Measurements from ENCODE around the gene C2orf68. TPM values are rescaled to one million over a fixed set of nuclear protein-coding genes. Genes with fewer than 3 reads are reported as not detected.
"Not testable (repeated sequence)": the region's sequence is repeated elsewhere in the genome, so short reads cannot be mapped to it uniquely, and the experiment has no call there.

The C2orf68 gene
- polyA plus RNA-seq, 1 donor (not counting 4 experiments of a cell fraction or from before 2014, with no cell fraction given) = 13.6 TPM

- H3K9me3 ChIP-seq (ENCODE audit: control insufficient read depth, low read depth, low read length) = no peaks in the 10 kb centered on the region
- TF ChIP-seq CTCF (optimal IDR thresholded peaks at IDR 0.05 in 1 of 3, IDR thresholded peaks at IDR 0.05 in 1 of 3, conservative IDR thresholded peaks at IDR 0.05 in 1 of 3; ENCODE audit: extremely low read depth in 1 of 3, insufficient read depth in 2 of 3, low read length in 3 of 3) = no peak
- TF ChIP-seq EZH2 (IDR thresholded peaks at IDR 0.05; ENCODE audit: low read length) = no peak
- H3K27me3 ChIP-seq (ENCODE audit: control insufficient read depth, extremely low read depth, insufficient read depth, low read length) = no peaks in the 10 kb centered on the region
- H3K4me1 ChIP-seq (ENCODE audit: control insufficient read depth, extremely low read depth, insufficient read depth, low read length) = peaks cover 24% of the 10 kb centered on the region
- H3K27ac ChIP-seq (ENCODE audit: control insufficient read depth, insufficient read depth, low read length) = peak overlapping the region; percentile 91
- FAIRE-seq (no peak), DNase-seq (ENCODE audit: low read depth, low spot score) (no peak)
- peaks cover 7 to 22% of the 10 kb centered on the region in 2 experiments for H3K36me3 ChIP-seq (ENCODE audit: control insufficient read depth in 2 of 2, extremely low read depth in 1 of 2, insufficient read depth in 2 of 2, low read length in 2 of 2)
- no peaks in the 10 kb centered on the region for H3K9me1 ChIP-seq (ENCODE audit: control insufficient read depth, extremely low read depth, insufficient read depth, low read length)
- H4K20me1 ChIP-seq (ENCODE audit: control insufficient read depth, extremely low read depth, insufficient read depth, low read length) = no peaks in the 10 kb centered on the region
- peak overlapping the region; percentile 89 for H3K9ac ChIP-seq (ENCODE audit: control insufficient read depth, extremely low read depth, insufficient read depth, low read length)
- H2AFZ ChIP-seq (ENCODE audit: control insufficient read depth, low read length) = peak overlapping the region; percentile 93
- H3K4me2 ChIP-seq (ENCODE audit: control insufficient read depth, extremely low read depth, insufficient read depth, low read depth, low read length) = peak overlapping the region; percentile 94
- dilution Hi-C loops (cut with MboI; ENCODE audit: extremely low pct_ligation_motif_present, low sequenced_read_pairs) = no loop called here
- peak overlapping the region; percentile 85 to 98 (median 87) for H3K4me3 ChIP-seq (ENCODE audit: control insufficient read depth in 2 of 3, extremely low read depth in 1 of 3, insufficient read depth in 2 of 3, low read depth in 1 of 3, low read length in 3 of 3)
- peaks cover 19% of the 10 kb centered on the region for H3K79me2 ChIP-seq (ENCODE audit: control insufficient read depth, insufficient read depth, low read length)
Observed at GRCh38 chr2:85594715-85595300, 17.1 kb downstream of the C2orf68 start.

DNA sequence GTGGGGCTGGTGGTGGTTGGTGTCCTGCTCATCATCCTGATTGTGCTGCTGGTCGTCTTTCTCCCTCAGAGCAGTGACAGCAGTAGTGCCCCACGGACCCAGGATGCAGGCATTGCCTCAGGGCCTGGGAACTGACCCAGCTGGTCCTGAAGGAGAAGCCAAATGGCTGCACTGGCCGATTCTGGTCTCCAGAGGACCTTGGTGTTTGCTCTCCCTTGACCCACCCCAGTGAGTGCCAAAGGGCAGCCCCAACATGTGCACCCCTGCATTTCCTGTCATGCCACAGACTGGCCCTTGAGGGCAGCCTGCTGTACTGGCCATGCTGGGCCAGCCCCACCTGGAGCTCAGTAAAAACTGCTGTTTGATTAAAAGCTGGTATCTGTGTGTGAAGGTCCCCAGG lies 18.8 kb downstream of the C2orf68 start:
- no peak overlapping the region for H3K27ac ChIP-seq (ENCODE audit: control insufficient read depth, insufficient read depth, low read length)
- dilution Hi-C loops (cut with MboI; ENCODE audit: extremely low pct_ligation_motif_present, low sequenced_read_pairs) = no loop called here

DNA sequence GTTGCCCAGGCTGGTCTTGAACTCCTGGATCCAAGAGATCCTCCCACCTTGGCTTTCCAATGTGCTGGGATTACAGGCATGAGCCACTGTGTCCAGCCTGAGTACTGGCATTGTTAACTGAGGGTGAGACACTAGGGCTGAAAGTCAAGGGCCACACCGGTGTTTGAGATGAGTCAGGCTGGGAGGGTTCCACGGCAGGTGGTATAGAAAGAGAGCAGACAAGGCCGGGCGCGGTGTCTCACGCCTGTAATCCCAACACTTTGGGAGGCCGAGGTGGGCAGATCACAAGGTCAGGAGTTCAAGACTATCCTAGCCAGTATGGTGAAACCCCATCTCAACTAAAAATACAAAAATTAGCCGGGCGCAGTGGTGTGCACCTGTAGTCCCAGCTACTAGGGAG lies 19.6 kb downstream of the C2orf68 start:
- H3K9ac ChIP-seq (ENCODE audit: control insufficient read depth, extremely low read depth, insufficient read depth, low read length); H3K36me3 ChIP-seq (ENCODE audit: control insufficient read depth in 2 of 2, extremely low read depth in 1 of 2, insufficient read depth in 2 of 2, low read length in 2 of 2); H2AFZ ChIP-seq (ENCODE audit: control insufficient read depth, low read length); H3K27me3 ChIP-seq (ENCODE audit: control insufficient read depth, extremely low read depth, insufficient read depth, low read length); H3K27ac ChIP-seq (ENCODE audit: control insufficient read depth, insufficient read depth, low read length); FAIRE-seq; H3K9me1 ChIP-seq (ENCODE audit: control insufficient read depth, extremely low read depth, insufficient read depth, low read length); H3K4me2 ChIP-seq (ENCODE audit: control insufficient read depth, extremely low read depth, insufficient read depth, low read depth, low read length); H4K20me1 ChIP-seq (ENCODE audit: control insufficient read depth, extremely low read depth, insufficient read depth, low read length); dilution Hi-C loops (cut with MboI; ENCODE audit: extremely low pct_ligation_motif_present, low sequenced_read_pairs); H3K9me3 ChIP-seq (ENCODE audit: control insufficient read depth, low read depth, low read length); DNase-seq (ENCODE audit: low read depth, low spot score); H3K4me3 ChIP-seq (ENCODE audit: control insufficient read depth in 2 of 3, extremely low read depth in 1 of 3, insufficient read depth in 2 of 3, low read depth in 1 of 3, low read length in 3 of 3): not testable (repeated sequence)
- H3K79me2 ChIP-seq (ENCODE audit: control insufficient read depth, insufficient read depth, low read length) = peaks cover 17% of the 10 kb centered on the region
- peaks cover 24% of the 10 kb centered on the region for H3K4me1 ChIP-seq (ENCODE audit: control insufficient read depth, extremely low read depth, insufficient read depth, low read length)

More for the DNA sequence above, 18.8 kb downstream of the C2orf68 start:
- H3K36me3 ChIP-seq (ENCODE audit: control insufficient read depth in 2 of 2, extremely low read depth in 1 of 2, insufficient read depth in 2 of 2, low read length in 2 of 2) = peaks cover 7 to 11% of the 10 kb centered on the region in 2 experiments
- no peaks in the 10 kb centered on the region for H3K27me3 ChIP-seq (ENCODE audit: control insufficient read depth, extremely low read depth, insufficient read depth, low read length)
- no peaks in the 10 kb centered on the region for H3K9me1 ChIP-seq (ENCODE audit: control insufficient read depth, extremely low read depth, insufficient read depth, low read length)
- peaks cover 24% of the 10 kb centered on the region for H3K4me1 ChIP-seq (ENCODE audit: control insufficient read depth, extremely low read depth, insufficient read depth, low read length)
- H3K9me3 ChIP-seq (ENCODE audit: control insufficient read depth, low read depth, low read length) = no peaks in the 10 kb centered on the region
- DNase-seq (ENCODE audit: low read depth, low spot score) (no peak), FAIRE-seq (no peak)
- no peak for TF ChIP-seq EZH2 (IDR thresholded peaks at IDR 0.05; ENCODE audit: low read length)
- no peak for TF ChIP-seq CTCF (optimal IDR thresholded peaks at IDR 0.05 in 1 of 3, IDR thresholded peaks at IDR 0.05 in 1 of 3, conservative IDR thresholded peaks at IDR 0.05 in 1 of 3; ENCODE audit: extremely low read depth in 1 of 3, insufficient read depth in 2 of 3, low read length in 3 of 3)
- H3K4me2 ChIP-seq (ENCODE audit: control insufficient read depth, extremely low read depth, insufficient read depth, low read depth, low read length) = no peak overlapping the region
- H3K4me3 ChIP-seq (ENCODE audit: control insufficient read depth in 2 of 3, extremely low read depth in 1 of 3, insufficient read depth in 2 of 3, low read depth in 1 of 3, low read length in 3 of 3) = no peak overlapping the region
- H4K20me1 ChIP-seq (ENCODE audit: control insufficient read depth, extremely low read depth, insufficient read depth, low read length) = no peaks in the 10 kb centered on the region
- H3K79me2 ChIP-seq (ENCODE audit: control insufficient read depth, insufficient read depth, low read length) = peaks cover 19% of the 10 kb centered on the region
- H2AFZ ChIP-seq (ENCODE audit: control insufficient read depth, low read length) = no peak overlapping the region
- no peak overlapping the region for H3K9ac ChIP-seq (ENCODE audit: control insufficient read depth, extremely low read depth, insufficient read depth, low read length)

Measured in keratinocyte (primary cell).